GM21367 (cell line): ENCODE results near the gene WDR70.
"Not testable (repeated sequence)": the region's sequence is repeated elsewhere in the genome, so short reads cannot be mapped to it uniquely, and the experiment has no call there.

ENCODE experiments used
- ATAC-seq: cut with Tn5 transposase; IDR thresholded peaks from one replicate; pipeline ENCODE4 v1.9.1; 2021; ENCODE audit not compliant: unreplicated experiment

Gene WDR70

GRCh38 chr5:37742111-37742510 lies 363.0 kb downstream of the WDR70 start:
- no peak for ATAC-seq

GRCh38 chr5:37751227-37751626 lies 372.1 kb downstream of the WDR70 start:
- ATAC-seq = no peak

DNA sequence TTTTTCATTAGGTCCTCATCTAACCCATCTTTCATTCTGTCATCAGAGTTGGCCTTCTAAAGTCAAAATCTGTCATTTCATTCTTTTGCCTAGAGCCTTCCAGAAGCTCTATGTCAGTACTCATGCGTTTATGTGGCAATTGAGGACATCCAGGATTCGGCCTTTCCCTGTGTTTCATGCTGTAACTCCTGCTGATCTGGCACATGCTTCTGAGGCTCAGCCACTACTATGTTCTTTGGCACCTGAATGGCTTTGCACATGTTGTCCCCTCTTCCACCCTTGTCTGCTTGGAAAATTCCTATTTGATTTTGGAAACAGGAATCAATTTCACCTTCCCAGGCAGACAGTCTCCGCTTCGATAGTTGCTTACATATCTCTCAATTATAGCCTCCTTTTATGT lies 375.9 kb downstream of the WDR70 start:
- ATAC-seq = no peak

- ATAC-seq = no peak
Measured at GRCh38 chr5:37755581-37755980, 376.5 kb downstream of the WDR70 start.

DNA sequence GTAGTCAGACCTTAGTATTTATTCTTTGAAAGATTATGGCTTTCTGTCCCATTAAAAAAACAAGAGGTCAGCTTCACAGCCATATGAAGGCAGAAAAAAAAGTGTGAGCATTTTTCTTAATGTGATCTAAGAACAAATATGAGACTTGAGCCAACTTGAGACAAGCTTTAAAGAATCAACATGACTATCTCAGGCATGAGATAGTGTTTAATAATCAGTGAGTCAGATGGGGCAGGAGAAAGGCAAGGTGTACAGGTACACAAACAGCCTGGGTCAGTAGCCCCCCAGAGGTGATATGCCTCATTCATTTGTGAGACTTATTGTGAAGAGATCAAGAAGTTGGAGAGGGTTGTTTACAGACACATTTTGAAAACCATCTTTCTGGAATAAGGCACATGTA lies 377.1 kb downstream of the WDR70 start:
- ATAC-seq = no peak

DNA sequence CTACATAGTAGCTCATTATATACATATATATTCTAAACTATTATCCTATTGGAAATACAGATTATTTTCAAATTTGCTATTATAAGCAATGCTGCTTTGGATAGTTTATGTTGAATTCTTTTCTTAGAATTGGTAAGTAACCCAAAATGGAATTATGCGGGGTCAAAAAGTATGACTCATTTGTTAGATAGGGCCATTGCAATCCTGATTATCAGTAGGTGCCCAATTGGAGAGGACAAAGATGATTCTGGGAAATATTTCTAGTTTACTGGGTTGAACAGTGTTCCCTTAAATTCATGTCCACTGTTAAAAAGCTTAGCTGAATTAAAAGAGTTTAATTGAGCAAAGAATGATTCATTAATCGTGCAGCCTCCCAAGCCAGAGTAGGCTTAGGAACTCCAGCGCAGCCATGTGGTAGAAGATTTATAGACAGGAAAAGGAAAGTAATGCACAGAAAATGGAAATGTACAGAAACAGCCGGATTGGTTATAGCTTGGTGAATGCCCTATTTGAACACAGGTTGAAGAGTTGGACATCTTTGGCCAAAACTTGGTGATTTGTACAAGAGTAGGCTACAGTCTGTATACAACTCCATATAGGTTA lies 379.0 kb downstream of the WDR70 start:
- no peak for ATAC-seq

GRCh38 chr5:37767251-37767650 lies 388.1 kb downstream of the WDR70 start:
- ATAC-seq = no peak

GRCh38 chr5:37767961-37768360 lies 388.8 kb downstream of the WDR70 start:
- no peak for ATAC-seq

DNA sequence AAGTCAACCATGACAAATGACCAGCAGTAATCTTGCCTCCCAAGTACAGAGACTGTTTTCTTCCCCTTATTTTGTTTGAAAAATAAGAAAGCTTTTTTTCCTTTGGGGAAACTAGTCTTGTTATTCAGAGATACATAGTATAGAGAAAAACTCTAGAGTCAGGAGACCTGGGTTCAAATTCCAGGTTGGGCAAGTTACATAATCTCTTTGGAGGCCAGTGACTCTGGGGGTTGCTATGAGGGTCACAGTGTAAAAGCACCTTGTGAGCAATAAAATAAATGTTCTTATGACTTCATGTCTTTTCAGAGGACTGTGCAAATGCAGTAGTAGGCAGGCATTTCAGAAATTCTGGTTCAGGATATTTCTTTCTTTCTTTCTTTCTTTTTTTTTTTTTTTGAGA lies 389.3 kb downstream of the WDR70 start:
- no peak for ATAC-seq

DNA sequence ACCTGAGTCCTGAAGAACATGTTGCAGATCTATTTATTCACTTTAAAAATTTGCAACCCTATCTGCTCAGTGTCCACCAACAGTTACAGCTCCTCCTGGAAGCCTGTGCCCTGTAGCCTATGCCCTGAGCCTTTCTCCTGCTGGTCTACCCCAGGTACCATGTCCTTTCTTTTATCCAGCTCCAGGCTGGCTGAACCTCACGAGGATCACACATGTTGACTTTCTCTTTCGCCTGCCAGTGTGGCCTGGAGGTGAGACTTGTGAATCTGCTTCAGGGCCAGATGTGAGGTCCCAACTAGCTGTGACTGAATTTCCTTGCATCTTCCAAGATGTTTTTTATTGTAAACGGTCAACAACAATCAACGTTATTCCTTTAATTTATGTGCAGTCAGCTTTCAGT lies 390.0 kb downstream of the WDR70 start:
- no peak for ATAC-seq

GRCh38 chr5:37769840-37770239 lies 390.7 kb downstream of the WDR70 start:
- no peak for ATAC-seq

GRCh38 chr5:37770786-37771185 lies 391.7 kb downstream of the WDR70 start:
- ATAC-seq = no peak

GRCh38 chr5:37771203-37771611 lies 392.1 kb downstream of the WDR70 start:
- no peak for ATAC-seq

DNA sequence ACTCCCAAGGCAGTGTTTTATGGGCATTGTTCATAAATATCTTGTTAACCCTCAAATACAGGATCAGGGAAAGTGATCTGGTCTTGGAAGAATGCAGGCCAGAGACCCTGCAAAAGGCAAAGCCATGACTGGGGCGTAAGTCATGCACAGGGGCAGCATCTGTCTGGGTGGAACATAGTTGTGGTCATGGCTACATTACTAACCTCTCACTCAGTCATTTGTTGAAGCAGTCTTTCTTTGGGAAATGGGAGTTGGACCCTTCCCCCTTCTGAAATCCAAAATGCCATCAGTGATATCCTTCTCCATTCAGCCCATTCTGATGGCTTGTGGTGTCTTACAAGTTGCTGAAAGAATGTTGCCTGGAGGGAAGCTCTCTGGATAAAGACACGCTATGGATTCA lies 392.6 kb downstream of the WDR70 start:
- ATAC-seq = no peak

DNA sequence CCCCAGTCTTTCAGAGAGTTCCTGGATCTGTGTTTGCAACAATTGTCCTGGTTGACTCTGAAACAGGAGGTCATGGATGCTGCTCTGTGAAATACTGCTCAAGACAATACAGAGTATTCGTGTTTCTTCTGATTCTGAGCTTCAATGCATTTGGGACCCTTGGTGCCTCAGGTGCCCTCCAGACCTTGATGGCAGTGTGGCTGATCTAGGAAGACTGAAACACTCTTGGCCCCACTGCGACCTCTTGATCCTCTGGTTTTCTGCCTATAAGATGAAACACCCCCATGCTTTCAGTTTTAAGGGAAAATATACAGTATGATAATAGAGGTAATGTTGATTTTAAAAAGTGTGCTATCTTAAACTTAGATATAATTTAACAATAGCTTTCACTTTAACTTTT lies 393.1 kb downstream of the WDR70 start:
- ATAC-seq = no peak

DNA sequence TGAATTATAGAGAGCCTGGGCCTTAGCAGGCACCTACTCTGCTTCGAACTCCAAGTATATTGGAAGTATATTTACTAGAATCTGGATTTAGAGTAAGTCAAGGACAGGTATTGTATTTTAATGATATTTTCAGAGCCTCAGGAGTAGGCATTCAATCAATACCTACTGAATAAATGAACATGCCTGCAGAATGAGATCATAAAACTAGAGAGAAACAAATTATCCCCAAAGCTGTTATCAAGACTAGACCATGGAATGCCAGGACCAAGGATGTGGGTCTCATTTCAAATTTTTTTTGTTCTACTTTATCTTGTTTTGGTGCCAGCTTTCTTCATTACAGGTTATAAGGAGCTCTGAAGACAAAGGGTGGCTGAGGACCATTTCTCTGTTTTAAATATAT lies 394.7 kb downstream of the WDR70 start:
- ATAC-seq = no peak

DNA sequence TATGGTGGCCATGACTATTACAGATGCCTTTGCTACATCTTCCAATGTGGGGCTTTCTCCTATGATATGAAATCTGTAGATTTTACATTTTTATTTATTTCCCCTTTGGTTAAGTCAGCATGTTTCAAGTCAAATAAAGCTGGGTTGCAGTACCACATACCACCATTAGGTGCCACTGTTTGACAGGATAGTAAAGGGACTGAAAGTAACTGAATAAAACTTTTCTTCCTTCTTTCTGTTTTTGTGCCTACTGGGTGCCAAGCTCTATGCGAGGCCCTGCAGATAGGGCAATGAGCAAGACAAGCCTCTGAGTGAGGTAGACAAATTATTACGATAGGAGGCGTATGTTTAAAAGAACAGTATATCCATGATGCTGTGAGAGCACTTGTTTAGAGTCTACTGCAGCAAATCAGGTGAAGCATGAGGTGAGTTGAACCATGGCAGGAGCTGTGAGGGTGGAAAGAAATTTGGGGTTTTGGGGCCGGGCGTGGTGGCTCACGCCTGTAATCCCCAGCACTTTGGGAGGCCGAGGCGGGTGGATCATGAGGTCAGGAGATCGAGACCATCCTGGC lies 395.9 kb downstream of the WDR70 start:
- no peak for ATAC-seq

DNA sequence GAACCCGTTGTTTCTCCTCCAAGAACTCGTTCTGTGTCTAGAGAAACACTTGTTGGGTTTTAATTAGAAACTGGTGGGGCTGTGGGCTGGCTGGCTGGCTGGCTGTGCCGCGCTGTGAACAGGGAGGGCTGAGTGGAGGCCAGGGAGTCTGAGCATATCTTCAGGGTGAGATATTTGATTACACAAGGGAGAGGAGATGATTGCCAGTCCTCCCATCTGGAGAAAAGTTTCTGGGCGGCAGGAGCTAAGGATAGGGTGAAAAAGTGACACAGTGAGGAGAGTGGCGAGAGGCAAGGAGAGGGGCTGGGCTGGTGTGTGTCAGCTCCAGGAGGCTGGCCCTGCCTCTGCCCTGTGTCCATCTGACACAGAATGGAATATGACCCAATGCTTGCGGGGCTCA lies 397.7 kb downstream of the WDR70 start:
- ATAC-seq = no peak

DNA sequence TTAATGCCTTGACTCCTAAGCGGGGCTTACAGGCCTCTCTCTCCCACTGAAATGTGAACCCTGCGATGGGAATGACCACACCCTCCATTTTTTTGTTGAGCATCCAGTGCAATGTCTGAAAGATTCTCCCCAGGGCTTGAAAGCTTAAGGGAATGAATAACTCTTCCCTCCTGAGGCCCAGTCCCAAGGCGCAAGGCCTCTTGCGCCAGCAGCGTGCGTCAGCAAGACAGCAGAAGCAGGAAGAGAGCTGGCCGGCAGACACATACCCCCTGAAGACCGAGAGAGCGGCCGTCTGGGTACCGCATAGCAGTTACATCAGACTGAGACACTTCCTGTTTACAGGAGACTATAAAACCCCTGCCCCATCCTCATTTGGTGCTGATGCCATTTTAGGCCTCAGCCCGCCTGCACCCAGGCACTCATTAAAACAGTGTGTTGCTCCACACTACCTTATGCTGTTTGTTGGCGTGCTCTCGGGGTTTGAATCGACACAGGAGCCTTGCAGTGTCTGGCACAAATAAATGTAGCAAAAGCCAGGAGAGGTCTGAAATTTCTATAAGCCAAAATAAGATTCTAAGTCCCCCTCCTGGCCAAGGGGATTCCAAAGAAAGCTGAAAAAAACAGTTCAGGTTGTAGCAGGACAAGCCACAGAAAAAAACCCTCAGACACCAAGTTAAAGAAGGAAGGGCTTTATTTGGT lies 398.5 kb downstream of the WDR70 start:
- ATAC-seq = no peak

DNA sequence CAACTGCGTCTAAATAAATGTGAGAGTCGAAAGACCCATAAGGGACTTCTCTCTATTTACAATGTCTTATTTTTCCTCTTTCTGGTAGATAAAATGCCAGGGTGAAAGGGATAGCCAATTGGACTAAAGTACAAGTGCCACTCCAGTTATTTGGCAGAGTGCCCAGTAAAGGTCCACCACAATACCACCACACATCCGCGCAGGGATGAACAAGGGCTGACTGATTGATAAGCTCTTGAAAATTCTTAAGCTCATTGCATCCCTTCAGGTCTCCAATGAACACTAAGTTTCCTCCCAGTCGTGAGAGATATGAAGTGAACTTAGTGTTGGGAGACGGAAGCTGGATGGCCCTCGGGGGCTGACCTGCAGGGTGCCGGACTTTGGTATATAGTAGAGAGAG lies 402.3 kb downstream of the WDR70 start:
- ATAC-seq = not testable (repeated sequence)

DNA sequence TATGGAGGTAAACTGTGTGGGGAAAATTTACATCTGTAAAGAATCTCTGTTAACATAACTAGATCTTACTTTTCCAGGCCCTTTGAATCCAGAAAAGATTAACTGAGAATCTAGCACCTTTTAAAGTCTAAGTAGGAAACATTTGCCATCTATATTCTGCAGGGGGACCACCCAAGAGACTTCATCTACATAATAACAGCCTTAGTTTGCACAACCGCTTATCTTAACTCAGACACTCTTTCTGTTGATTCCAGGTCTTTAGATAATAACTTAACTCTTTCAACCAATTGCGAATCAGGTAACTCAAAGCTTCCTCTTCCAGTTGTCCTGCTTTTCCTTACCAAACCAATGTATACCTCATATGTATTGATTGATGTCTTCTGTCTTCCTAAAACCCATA lies 407.3 kb downstream of the WDR70 start:
- no peak for ATAC-seq

DNA sequence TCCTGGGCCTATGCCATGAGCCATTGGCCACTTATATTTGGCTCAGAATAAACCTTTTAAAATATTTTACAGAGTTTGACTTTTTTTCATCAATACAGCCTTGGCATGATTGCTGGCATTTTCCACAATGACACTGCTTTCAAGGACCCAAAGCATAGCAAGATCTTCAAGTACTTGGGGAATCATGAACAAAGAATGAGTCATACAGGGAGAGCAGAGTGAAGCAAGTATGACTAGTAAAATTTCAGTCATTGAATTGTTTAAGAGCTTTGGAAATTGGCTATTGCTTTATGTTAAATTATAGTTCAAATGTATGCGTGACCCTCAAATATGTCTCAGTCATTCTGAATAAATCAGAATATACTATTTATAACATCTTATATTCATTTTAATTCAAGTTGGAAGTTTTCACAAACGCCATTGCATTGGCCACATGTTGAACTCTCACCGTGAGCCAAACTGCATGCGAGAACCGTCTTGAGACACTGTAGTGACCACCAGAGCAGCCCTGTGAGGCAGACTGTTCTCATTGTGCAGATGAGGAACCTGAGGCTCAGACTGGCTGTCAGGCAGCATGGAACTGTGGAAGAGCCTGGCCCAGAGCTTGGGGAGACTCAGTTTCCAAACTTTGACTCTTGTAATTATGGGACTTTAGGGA lies 407.9 kb downstream of the WDR70 start:
- no peak for ATAC-seq
